Measurements from ENCODE around the gene RFWD3. TPM values are rescaled to one million over a fixed set of nuclear protein-coding genes. Genes with fewer than 3 reads are reported as not detected.

Gene RFWD3
- total and polyA plus RNA-seq, 2 of the 13 experiments (the other 11 are each of a cell fraction or from before 2014, with no cell fraction given): 23.4 to 62.6 TPM

DNA sequence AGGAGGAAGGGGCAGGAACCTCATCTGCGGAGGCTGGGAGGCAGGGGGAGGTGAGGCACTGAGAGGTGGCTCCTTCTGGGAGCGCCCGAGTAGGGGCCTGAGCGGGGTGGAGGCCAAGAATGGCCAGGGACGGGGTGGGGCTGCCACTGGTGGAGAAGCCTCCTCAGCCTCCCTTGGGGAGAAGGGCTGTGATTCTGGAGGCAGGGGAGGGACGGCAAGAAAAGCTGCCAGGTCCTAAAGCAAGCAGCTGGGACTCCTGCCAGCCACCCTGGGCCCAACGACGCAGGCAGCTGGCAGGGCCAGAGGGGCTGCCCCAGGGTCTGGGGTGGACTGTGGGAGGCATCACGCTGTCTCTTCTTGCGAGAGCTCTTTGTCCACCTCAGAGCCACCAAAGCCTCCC is 46.6 kb upstream of the RFWD3 start (continued):
- no peak for TF ChIP-seq ZNF710 (CRISPR knock-in tag; IDR thresholded peaks at IDR 0.05; ENCODE audit: borderline replicate concordance)

- no peaks in the 10 kb centered on the region for H3K9me3 ChIP-seq (ENCODE audit: low read length)
- 65% methylated on average over 12 of the region's 12 CpGs for WGBS (ENCODE audit: low lambda C conversion rate)
- in situ Hi-C loops (cut with HindIII; ENCODE audit: extremely low pct_ligation_motif_present, low pct_unique_long_range_greater_than_20kb) (no loop called here), intact Hi-C loops (cut with micrococcal nuclease; ENCODE audit: unreplicated experiment) (no loop called here)
- H2AFZ ChIP-seq (ENCODE audit: low read length): no peak overlapping the region
- H3K9ac ChIP-seq (ENCODE audit: insufficient read depth, low read depth, low read length): no peak overlapping the region
- BruUV-seq (replicated peaks): no TSS peak
- H3K27ac ChIP-seq (ENCODE audit: extremely low read length, insufficient read depth, low read length): no peak overlapping the region
- no peak for ATAC-seq
- H3K36me3 ChIP-seq (replicated peaks in 1 of 2; ENCODE audit: control insufficient read depth in 1 of 2, insufficient read depth in 2 of 2, low read length in 2 of 2): no peaks in the 10 kb centered on the region
- no peaks in the 10 kb centered on the region for H3K79me2 ChIP-seq (ENCODE audit: insufficient read depth, low read length)
- ChIA-PET POLR2A (interaction anchor here (1.4 kb wide), 1 partner anchor 13 kb away, joined by 5 read pairs; no protein-coding TSS in a partner anchor), CTCF (ENCODE audit: low intra/inter-chr PET ratio, low total read pairs) (no interaction called here)
- no peak overlapping the region for H3K4me2 ChIP-seq (ENCODE audit: low read depth, low read length)
- no peak for DNase-seq (ENCODE audit: low spot score)
- H3K4me3 ChIP-seq (replicated peaks in 1 of 3; ENCODE audit: insufficient read depth in 1 of 3, low read depth in 2 of 3, low read length in 3 of 3): no peak overlapping the region
- peaks cover 9 to 36% of the 10 kb centered on the region in 2 experiments; a peak in 3 of 5 replicates for H3K27me3 ChIP-seq (ENCODE audit: control insufficient read depth in 1 of 2, insufficient read depth in 2 of 2, low read length in 2 of 2)
- no peak for FAIRE-seq
- H4K20me1 ChIP-seq (ENCODE audit: insufficient read depth, low read length): no peaks in the 10 kb centered on the region
- TF ChIP-seq FOXC1 (CRISPR knock-in tag; IDR thresholded peaks at IDR 0.05; ENCODE audit: borderline replicate concordance): no peak
- no peak for TF ChIP-seq ZNF557 (CRISPR knock-in tag; IDR thresholded peaks at IDR 0.05)
- no peak for TF ChIP-seq ARID2 (CRISPR knock-in tag; IDR thresholded peaks at IDR 0.05; ENCODE audit: borderline replicate concordance)
- TF ChIP-seq ZNF441 (CRISPR knock-in tag; IDR thresholded peaks at IDR 0.05; ENCODE audit: borderline replicate concordance): no peak
- TF ChIP-seq STAG1 (CRISPR knock-in tag; IDR thresholded peaks at IDR 0.05): no peak
- TF ChIP-seq ZNF674 (CRISPR knock-in tag; IDR thresholded peaks at IDR 0.05; ENCODE audit: low read depth): no peak
- TF ChIP-seq DDIT3 (CRISPR knock-in tag; IDR thresholded peaks at IDR 0.05): no peak
- no peak for TF ChIP-seq ZNF543 (CRISPR knock-in tag; IDR thresholded peaks at IDR 0.05)
- H3K4me1 ChIP-seq (ENCODE audit: insufficient read depth, low read length): peaks cover 10% of the 10 kb centered on the region
Observed at GRCh38 chr16:74711938-74712337, 45.3 kb upstream of the RFWD3 start.

All from HepG2 (cell line).